Measurements from ENCODE around the gene ZNF561. TPM values are rescaled to one million over a fixed set of nuclear protein-coding genes. Genes with fewer than 3 reads are reported as not detected.

The ZNF561 gene
- total and polyA plus RNA-seq, 9 of the 15 experiments (the other 6 are each of a cell fraction or from before 2014, with no cell fraction given) = 13.9 to 34.9 (median 23.6) TPM

- TF ChIP-seq MYC (IDR thresholded peaks at IDR 0.05; ENCODE audit: low read depth, low read length) = no peak
- no peak for TF ChIP-seq MYC (CRISPR knock-in tag; IDR thresholded peaks at IDR 0.05; ENCODE audit: borderline replicate concordance, low read depth)
- no peak for TF ChIP-seq VEZF1 (CRISPR knock-in tag; IDR thresholded peaks at IDR 0.05)
- TF ChIP-seq CREB5 (CRISPR knock-in tag; IDR thresholded peaks at IDR 0.05) = no peak
- TF ChIP-seq ETS2 (tag; IDR thresholded peaks at IDR 0.05; ENCODE audit: borderline replicate concordance, poor library complexity, severe bottlenecking) = no peak
Observed at GRCh38 chr19:9586764-9587163, 34.3 kb downstream of the ZNF561 start (continued).

GRCh38 chr19:9584073-9584833, 36.8 kb downstream of the ZNF561 start, which contains the start of gene ZNF121:
TSS of gene ZNF121 (minus strand) at chr19:9584504. CDS start at chr19:9568097, 16,407 bp downstream.
- 1% methylated on average over 51 of the region's 51 CpGs for WGBS (ENCODE audit: insufficient coverage, low coverage, missing lambda C conversion rate)
- Histone ChIP-seq H3K27me3 (ENCODE audit: control insufficient read depth in 2 of 2, insufficient read depth in 2 of 2, low read length in 2 of 2) (peaks cover 4% of the 10 kb centered on the region in 2 experiments; a peak in 3 of 5 replicates), H3K4me3 (peak within 1 kb of the TSS; percentile 86), H3K27ac (ENCODE audit: extremely low read depth, low read depth, low read length) (peak within 1 kb of the TSS; percentile 99), H3K9ac (ENCODE audit: insufficient read depth in 1 of 2, low read depth in 2 of 2, low read length in 2 of 2) (peak within 1 kb of the TSS; percentile 99), H3K79me2 (ENCODE audit: control insufficient read depth, insufficient read depth, low read length) (peaks cover 56% of the 10 kb centered on the region), H3K36me3 (ENCODE audit: control insufficient read depth, insufficient read depth, low read length) (peaks cover 42% of the 10 kb centered on the region), H3K4me1 (replicated peaks in 1 of 2; ENCODE audit: control insufficient read depth in 2 of 2, insufficient read depth in 2 of 2, low read length in 2 of 2) (peaks cover 0 to 6% of the 10 kb centered on the region in 2 experiments; a peak in 3 of 5 replicates), H3K9me1 (ENCODE audit: control insufficient read depth, insufficient read depth, low read length) (no peaks in the 10 kb centered on the region), H3K4me2 (ENCODE audit: insufficient read depth, low read length) (peak within 1 kb of the TSS; percentile 92), H4K20me1 (replicated peaks; ENCODE audit: control insufficient read depth, insufficient read depth, low read length) (no peaks in the 10 kb centered on the region), H3K9me3 (replicated peaks; ENCODE audit: control insufficient read depth, insufficient read depth, low read depth, low read length) (peaks cover 9% of the 10 kb centered on the region), H2AFZ (ENCODE audit: low read depth, low read length) (peak within 1 kb of the TSS; percentile 89)
- TSS peak; percentile 79 for BruUV-seq (replicated peaks)
- intact Hi-C loops (cut with micrococcal nuclease) (loop anchor here (5.0 kb wide), 2 partner anchors 272 to 447 kb away; no protein-coding TSS in a partner anchor), in situ Hi-C loops (cut with MboI) (no loop called here)
- FAIRE-seq (peak; percentile 90), ATAC-seq (peak; percentile 93), DNase-seq (ENCODE audit: extremely low read depth in 1 of 4, low spot score in 3 of 4) (peak; percentile 85 to 94 (median 87))
- POLR2A ChIA-PET = interaction anchor here (0.6 to 1.2 kb wide), 3 partner anchors 11 to 259 kb away, joined by 3 to 4 read pairs (median 4); no protein-coding TSS in a partner anchor
- CTCF ChIA-PET (ENCODE audit: low intra/inter-chr PET ratio) = interaction anchor here (0.6 kb wide), 1 partner anchor 208 kb away, joined by 5 read pairs; no protein-coding TSS in a partner anchor
- TF ChIP-seq FOXO4 (CRISPR knock-in tag; IDR thresholded peaks at IDR 0.05) (no peak), ATF3 (IDR thresholded peaks at IDR 0.05) (peak; percentile 96), ATF3 (CRISPR knock-in tag; conservative IDR thresholded peaks at IDR 0.05) (peak; percentile 64; the same call in 1 of the 2 replicates), ZKSCAN1 (IDR thresholded peaks at IDR 0.05; ENCODE audit: low read depth, low read length) (peak; percentile 63; the same call in 1 of the 2 replicates), POLR2AphosphoS5 (IDR thresholded peaks at IDR 0.05; ENCODE audit: control insufficient read depth, insufficient read depth, low read depth, low read length) (peak; percentile 92), ZNF263 (CRISPR knock-in tag; IDR thresholded peaks at IDR 0.05; ENCODE audit: borderline replicate concordance) (peak; percentile 54; the same call in 1 of the 2 replicates), JUND (IDR thresholded peaks at IDR 0.05; ENCODE audit: borderline replicate concordance, low read depth, low read length) (peak; percentile 94), JUND (tag; IDR thresholded peaks at IDR 0.05; ENCODE audit: borderline replicate concordance, low read depth, low read length) (peak; percentile 92; the same call in 2 of the 3 replicates)

All from K562 (cell line).